GM20431 (cell line): Measurements from ENCODE around the gene HNRNPH3.

ENCODE experiments used
- in situ Hi-C: fragments of 300-500 bp; cut with MseI, MboI; formaldehyde crosslinking; loops from one replicate; pipeline ENCODE4 v1.15.0; 2020; ENCODE audit warnings: low sequenced_read_pairs; ENCODE audit not compliant: unreplicated experiment

HNRNPH3 gene

GRCh38 chr10:68331455-68332258 is at the start of gene HNRNPH3:
Gene HNRNPH3 (plus strand): TSS chr10:68332064. CDS start chr10:68337222, 5,158 bp downstream.
- in situ Hi-C loops, result no loop called here

- in situ Hi-C loops, result no loop called here
Measured at GRCh38 chr10:68284062-68285001, 47.5 kb upstream of the HNRNPH3 start.

- in situ Hi-C loops, result no loop called here
Measured at GRCh38 chr10:68288717-68289116, 43.1 kb upstream of the HNRNPH3 start.

GRCh38 chr10:68290736-68291135 is 41.1 kb upstream of the HNRNPH3 start:
- in situ Hi-C loops, result no loop called here

GRCh38 chr10:68296843-68297663 is 34.8 kb upstream of the HNRNPH3 start:
- in situ Hi-C loops, result no loop called here

- in situ Hi-C loops, result loop anchor here (25.0 kb wide), 1 partner anchor 439 kb away; no protein-coding TSS in a partner anchor
Measured at GRCh38 chr10:68301301-68301700, 30.6 kb upstream of the HNRNPH3 start.

GRCh38 chr10:68301790-68302502 is 29.9 kb upstream of the HNRNPH3 start:
- in situ Hi-C loops, result loop anchor here (25.0 kb wide), 1 partner anchor 440 kb away; no protein-coding TSS in a partner anchor

GRCh38 chr10:68302503-68302823 is 29.4 kb upstream of the HNRNPH3 start:
- in situ Hi-C loops, result loop anchor here (25.0 kb wide), 1 partner anchor 440 kb away; no protein-coding TSS in a partner anchor

- in situ Hi-C loops, result loop anchor here (25.0 kb wide), 1 partner anchor 441 kb away; no protein-coding TSS in a partner anchor
Measured at GRCh38 chr10:68302871-68303270, 29.0 kb upstream of the HNRNPH3 start.

GRCh38 chr10:68303849-68304412 is 27.9 kb upstream of the HNRNPH3 start:
- in situ Hi-C loops, result loop anchor here (25.0 kb wide), 1 partner anchor 442 kb away; no protein-coding TSS in a partner anchor

- in situ Hi-C loops, result loop anchor here (25.0 kb wide), 1 partner anchor 444 kb away; no protein-coding TSS in a partner anchor
Measured at GRCh38 chr10:68305854-68306253, 26.0 kb upstream of the HNRNPH3 start.

GRCh38 chr10:68310531-68310930 is 21.3 kb upstream of the HNRNPH3 start:
- in situ Hi-C loops, result loop anchor here (25.0 kb wide), 1 partner anchor 448 kb away; no protein-coding TSS in a partner anchor

- in situ Hi-C loops, result loop anchor here (25.0 kb wide), 1 partner anchor 453 kb away; no protein-coding TSS in a partner anchor
Measured at GRCh38 chr10:68314930-68315329, 16.9 kb upstream of the HNRNPH3 start.

- in situ Hi-C loops, result loop anchor here (25.0 kb wide), 1 partner anchor 453 kb away; no protein-coding TSS in a partner anchor
Measured at GRCh38 chr10:68315582-68315981, 16.3 kb upstream of the HNRNPH3 start.

- in situ Hi-C loops, result loop anchor here (25.0 kb wide), 1 partner anchor 456 kb away; no protein-coding TSS in a partner anchor
Measured at GRCh38 chr10:68318331-68319059, 13.4 kb upstream of the HNRNPH3 start.

- in situ Hi-C loops, result loop anchor here (25.0 kb wide), 1 partner anchor 462 kb away; no protein-coding TSS in a partner anchor
Measured at GRCh38 chr10:68324396-68324795, 7.5 kb upstream of the HNRNPH3 start.

- in situ Hi-C loops, result no loop called here
Measured at GRCh38 chr10:68327889-68328786, 3.7 kb upstream of the HNRNPH3 start.
